NCI-H1105 (cell line): ENCODE data around the gene RTCB.

Experiments
- DNase-seq: peaks from one replicate; lab custom pipeline; 2025; lab: John Stamatoyannopoulos, UW

The RTCB gene

DNA sequence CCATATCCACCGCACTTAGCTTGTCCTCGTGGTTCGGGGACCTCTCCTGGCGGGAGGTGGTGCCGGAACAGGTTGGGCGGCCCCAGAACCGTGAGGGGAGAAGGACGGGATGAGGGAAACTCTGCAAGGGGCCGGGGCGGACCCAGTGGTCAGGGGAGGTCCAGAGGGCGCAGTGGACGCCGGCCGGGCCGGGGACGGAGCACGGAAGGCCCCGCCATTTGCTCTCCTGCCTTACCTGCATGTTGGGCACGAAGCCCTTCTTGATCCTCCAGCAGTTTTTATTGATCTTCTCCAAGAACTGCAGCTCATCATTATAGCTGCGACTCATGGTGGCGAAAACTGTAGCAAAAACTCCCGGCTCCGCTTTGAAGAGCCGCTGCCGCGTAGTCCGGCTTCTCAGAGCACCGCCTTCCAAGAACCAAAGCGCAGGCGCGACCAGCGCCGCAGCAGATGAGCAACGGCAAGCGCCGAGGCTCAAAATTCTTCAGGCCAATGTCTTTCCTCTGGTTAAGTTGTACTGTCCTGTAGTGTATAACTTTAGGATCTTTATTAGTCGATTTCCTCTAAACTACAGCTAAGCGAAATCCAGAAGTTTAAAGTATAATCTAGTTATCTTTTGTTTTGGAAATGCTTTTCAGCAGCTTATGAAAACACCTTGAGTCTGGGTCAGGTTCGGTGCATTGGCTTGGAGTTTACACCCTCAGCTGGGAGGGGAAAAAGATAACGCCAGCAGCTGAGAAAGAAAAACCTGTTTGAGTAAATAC, at the start of gene RTCB:
Gene RTCB (minus strand): TSS at position 419 of the 764 bp plus-strand sequence. CDS start 91 bp downstream, at position 328.
- peak; percentile 79 for DNase-seq

DNA sequence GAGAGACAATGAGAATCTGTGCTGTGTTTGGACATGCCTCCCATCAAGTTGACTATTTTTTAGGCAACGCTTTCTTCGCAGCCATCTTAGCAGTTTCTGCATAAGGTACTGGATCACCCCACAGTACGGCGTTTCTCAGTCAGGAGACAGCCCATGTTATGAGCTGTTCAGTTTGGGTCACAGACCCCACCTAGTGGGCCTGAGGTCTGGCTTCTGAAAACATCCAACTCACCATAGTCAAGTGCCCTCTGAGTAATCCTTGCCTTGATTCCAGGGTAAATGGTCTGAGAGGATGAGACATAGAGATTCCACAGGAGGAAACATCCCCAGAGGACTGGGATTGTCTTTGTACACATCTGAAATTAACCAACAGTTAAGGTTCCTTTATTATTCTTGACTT, 45.0 kb upstream of the RTCB start:
- DNase-seq, result no peak

DNA sequence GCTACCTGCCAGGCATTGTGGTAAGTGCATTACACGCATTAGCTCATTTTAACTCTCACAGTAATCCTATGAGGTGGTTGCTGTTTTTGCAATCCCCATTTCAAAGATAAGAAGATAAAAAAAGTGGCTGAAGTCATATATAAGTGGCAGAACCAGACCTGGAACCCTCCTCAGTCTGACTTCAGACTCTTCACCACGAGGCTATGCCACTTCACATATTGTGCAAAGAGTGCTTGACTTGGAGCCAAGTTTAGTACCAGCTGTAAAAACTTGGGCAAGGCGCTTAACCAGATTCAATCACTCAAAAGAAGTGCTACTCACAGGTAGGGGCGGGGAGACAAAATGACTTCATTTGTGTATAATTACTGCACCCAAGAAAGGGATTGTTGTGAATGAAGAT, 36.9 kb upstream of the RTCB start:
- peak; percentile 17 for DNase-seq

DNA sequence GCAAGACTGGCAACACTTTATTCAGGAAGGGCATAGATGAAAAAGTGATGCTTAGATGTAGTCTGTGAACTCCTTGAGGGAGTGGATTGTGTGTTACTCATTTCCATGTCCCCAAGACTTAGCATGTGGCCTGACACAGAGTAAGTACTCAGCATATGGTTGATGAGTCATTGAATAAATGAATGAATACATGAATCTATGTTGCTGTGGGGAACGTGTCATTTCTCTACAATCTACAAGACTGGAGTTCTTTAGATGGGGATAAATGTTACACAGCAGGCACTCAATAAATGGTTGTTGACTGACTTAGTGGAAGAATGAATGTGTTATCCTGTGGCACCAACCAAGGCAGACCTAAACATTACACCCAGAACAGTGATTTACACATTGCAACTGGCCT, 34.3 kb upstream of the RTCB start:
- no peak for DNase-seq

DNA sequence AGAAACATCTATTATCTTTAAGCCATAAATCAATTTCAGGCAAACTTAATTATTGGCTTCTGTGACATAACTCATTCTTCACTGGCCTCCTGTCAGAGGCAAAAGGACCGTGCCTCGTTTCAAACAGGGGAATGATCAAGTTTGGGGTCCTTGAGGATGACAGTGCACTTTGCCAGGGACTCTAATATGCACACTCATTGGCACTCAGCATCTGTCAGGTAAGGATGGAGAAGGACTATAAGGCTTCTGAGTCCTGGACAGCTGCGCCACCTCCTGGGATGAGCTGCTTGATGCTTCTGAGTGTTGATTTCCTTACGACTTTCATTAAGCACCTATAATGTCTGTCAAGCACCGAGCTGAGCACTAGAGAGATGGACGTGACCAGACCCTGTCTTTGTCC, 32.0 kb upstream of the RTCB start:
- no peak for DNase-seq

DNA sequence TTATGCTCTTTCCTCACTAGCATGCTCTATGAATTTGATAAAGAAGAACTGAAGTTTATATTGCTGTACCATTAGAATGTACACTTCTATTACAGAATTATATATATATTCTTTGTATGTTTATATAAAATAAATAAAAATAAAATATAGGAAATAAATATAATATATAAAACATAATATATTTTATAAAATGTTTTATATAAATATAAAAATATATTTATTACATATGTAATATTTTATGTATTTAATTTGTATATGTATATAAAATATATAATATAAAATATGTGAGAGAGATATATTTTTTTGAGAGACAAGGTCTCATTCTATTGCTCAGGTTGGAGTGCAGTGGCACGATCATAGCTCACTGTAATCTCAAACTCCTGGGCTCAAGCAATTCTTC, 18.3 kb upstream of the RTCB start:
- no peak for DNase-seq

DNA sequence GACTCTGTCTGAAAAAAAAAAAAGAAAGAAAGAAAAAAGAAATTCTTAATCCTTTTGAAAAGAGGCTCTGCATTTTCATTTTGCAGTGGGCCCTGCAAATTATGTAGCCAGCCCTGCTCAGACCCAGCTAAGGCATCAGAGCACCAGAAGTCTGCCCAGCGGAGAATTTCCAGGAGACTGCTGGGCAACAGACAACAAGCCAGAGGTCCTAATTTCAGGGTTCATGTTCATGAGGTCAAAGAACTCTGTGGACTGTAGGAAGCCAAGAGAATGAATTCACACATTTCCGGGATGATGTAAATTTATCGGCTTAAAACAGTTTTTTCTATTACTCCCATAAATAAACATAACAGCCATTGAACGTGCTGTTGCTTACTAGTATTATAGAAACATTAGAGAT, 14.8 kb upstream of the RTCB start:
- no peak for DNase-seq

DNA sequence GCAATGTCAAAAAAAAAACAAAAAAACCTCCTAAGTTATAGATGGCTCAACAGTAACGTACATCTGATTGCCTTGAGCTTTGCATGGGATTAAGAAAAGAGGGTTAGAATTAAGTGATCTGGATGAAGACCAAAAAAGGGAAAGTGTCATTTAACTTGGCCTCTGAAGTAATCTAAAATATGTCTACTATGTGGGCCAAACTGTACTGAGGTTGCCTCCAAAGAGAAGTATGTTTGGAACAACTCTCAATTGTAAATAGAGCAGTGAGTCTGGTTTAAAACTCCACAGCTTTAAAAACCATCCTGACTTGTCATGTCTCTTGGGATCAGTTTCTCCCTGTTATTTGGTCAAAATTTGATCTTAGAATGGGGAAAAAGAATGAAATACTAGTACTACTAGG, 11.6 kb upstream of the RTCB start:
- no peak for DNase-seq

DNA sequence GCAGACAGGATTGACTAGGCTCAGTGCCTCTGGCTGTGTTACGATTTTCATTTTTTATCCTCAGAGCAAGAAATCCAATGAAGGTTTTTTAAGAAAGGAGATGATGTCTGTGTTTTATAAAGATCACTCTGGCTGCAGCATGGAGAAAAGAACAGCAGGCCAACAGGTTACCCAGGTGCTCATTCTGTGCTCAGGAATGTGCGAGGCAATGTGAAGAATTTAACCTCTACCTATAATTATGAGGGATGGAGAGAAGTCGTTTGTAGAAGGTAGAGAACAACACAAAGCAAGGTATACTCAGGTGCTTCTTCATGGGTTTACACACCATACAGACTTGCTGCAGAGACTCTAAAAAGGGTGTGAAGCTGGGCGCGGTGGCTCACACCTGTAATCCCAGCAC, 10.0 kb upstream of the RTCB start:
- DNase-seq, result no peak

DNA sequence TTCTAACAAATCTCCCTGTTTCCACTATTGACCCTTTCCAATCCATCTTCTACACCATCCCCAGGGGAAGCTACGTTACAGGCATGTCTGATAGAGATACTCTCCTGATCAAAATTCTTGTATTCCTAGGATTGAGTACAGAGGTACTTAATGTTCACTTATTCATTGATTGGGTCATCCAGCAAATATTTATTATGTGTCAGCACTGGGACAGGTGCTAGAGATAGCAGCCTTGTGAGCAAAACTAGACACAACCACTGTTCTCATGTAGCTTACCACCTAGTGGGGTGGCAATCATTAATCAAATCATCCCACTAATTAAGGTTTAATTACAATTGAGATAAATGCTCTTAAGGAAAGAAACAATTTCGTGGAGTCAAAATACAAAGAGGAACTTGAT, 9.4 kb upstream of the RTCB start:
- DNase-seq, result no peak

DNA sequence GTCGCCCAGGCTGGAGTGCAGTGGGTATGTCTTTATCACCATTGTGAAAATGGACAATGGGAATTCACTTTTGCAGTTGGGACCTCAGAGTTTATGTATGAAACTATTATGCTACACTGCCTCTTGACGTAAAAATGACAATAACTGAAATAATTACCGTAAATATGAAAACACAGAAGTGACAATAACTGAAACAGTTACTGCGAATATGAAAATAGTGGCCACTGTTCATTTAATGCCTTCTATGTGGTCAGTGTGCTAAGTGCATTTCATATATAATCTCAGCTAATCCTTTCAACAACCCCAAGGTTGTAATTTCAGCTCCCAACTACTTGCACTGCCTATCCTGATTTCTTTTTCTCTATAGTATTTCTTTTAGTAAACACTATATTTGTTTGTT, 5.9 kb upstream of the RTCB start:
- no peak for DNase-seq

DNA sequence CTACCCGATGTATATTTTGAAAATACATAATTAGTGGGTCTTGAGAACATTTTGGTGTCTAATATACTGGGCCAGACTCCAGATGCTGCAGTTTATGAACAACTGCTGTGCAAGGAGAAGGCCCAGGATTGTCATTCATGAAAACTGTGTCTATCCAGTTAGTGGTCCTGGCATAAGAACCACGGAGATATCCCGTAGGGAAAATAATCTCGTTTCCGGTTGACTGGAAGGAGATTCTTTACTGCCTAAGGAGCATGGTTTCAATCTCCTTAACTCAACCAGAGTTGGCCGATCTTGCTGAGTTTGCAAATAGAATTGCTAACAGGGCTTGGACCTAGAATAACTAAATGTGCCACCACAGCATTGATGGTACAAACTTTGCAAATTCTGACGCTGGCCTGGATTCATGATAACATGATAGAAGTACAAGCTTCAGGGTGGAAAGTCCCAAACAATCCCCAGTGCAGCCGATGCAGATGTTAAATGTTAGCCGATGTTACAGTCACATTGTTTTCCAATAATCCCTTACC, 4.6 kb upstream of the RTCB start:
- no peak for DNase-seq

DNA sequence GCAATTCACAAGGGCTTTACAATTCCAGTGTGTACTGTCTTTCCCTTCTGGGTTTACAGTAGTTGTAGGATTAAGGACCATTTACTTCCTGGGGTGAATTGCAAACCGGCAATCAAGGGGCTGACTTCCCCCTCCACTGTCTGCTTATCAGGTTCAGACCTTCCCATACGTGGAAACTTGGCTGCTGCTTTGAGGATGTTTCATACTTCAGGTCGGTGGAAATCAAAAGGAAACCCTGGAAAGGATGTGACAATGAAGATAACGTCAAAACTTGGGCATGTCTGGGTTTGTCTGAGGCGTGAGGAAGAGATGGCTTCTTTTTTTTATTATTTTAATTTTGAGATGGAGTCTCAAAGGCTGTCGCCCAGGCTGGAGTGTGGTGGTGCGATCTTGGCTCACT, 2.1 kb upstream of the RTCB start:
- no peak for DNase-seq

DNA sequence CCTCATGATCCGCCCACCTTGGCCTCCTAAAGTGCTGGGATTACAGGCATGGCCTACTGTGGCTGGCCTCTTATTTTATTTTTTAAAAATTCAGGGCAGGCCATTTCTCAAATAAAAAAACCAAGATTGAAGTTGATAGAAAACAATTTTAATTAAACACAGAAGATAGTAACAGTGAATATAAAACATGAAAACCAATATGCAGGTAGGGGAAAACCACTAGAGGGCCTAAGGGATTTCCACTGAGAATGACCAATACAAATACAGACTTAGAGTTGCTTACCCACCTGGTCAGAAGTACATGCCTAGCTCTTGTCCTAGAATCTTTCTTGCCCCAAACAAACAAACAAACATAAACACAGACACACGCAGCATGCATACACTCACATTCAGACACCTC, 1.7 kb upstream of the RTCB start:
- DNase-seq, result no peak

DNA sequence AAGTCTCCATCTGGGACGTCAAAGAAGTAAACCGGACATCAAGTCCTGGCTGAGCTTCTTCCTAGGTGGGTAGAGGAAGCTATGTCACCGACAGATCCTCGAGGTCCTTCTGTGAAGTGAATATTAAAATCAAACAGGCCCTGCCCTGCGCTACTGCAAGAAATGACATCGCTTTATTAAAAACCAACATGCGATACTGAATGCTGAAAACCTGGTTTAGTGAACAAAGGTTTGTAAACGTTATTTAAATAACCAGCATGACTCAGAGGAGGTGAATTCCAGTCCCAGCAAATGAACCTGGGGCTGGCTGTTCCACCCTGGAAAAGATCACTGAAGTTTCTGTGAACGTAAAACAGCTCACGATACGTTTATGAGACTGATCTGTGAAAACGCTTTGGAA, 645 bp downstream of the RTCB start:
- DNase-seq, result no peak

DNA sequence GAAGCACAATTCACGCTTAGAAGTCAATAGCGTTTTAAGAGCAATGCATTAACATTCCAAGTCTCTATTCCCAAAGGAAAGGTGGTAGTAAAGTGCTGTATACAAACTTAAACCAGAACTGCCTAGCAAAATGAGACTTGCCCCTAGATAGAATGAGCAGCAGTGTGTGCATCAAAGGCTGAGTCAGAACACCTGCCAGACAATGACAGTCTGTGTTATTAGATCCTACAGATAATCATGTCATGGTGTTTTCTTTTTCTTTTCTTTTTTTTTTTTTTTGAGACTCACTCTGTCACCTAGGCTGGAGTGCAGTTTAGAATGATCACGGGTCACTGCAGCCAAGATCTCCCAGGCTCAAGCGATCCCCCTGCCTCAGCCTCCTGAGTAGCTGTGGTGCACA, 1.6 kb downstream of the RTCB start:
- DNase-seq, result no peak

DNA sequence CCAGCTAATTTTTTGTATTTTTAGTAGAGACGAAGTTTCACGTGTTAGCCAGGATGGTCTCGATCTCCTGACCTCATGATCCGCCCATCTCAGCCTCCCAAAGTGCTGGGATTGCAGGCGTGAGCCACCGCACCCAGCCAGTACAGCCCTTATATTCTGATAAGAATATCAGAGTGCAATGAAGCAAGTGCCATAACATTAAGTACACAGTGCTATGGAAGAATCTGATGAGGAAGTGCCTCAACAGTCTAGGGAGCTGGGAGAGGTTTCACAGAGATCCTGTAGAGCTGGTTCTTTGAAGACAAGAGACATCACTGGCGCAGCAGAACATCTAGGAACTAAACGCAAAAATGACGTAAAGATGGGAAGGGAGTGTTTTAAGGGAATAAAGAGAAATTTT, 2.1 kb downstream of the RTCB start:
- DNase-seq, result no peak

DNA sequence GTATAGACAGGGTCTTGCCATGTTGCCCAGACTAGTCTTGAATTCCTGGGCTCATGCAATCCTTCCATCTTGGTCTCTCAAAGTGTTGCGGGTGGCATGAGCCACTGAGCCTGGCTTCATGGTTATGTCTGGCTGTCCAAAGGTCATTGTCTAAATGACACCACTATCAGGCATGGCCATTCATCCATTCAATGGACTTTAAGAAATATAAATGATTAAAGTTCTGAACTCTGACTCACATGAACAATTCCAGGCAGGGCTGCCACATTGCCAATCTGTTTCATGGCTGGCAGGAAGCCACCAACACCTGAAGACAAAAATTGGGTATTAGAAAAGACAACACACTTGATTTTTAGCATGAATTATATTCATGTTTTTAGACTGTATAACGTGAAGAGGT, 4.1 kb downstream of the RTCB start:
- DNase-seq, result no peak

DNA sequence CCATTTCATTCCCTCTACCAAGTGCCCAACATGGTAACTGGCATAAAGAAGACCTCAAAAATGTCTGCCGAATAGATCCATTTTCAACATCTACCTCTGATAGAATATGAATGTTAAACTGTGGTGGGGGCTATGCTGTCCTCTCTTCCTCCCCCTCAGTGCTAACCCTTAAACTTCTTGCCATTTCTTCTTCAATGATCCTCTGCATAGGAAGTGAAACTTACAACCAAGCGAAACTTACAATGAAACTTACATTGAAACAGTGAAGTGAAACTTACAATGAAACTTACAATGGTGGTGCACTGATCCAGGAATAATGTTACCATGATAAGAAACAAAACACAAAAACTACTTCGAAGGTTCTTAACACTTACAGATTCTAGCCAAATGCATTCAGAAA, 4.7 kb downstream of the RTCB start:
- no peak for DNase-seq

DNA sequence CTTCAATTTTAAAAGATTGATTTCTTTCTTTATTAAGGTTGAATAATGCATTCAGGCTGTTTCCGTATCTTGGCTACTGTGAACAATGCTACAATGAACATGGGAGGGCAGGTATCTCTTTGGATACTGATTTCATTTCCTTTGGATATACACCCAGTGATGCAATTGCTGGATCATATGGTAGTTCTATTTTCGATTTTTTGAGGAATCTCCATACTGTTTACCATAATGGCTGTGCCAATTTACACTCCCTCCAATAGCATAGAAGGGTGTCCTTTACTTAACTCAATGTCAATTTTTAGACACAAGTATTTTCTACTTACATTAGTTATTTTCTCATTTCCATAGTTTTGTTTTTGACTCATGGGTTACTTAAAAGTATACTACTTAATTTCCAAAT, 8.0 kb downstream of the RTCB start:
- DNase-seq, result no peak

DNA sequence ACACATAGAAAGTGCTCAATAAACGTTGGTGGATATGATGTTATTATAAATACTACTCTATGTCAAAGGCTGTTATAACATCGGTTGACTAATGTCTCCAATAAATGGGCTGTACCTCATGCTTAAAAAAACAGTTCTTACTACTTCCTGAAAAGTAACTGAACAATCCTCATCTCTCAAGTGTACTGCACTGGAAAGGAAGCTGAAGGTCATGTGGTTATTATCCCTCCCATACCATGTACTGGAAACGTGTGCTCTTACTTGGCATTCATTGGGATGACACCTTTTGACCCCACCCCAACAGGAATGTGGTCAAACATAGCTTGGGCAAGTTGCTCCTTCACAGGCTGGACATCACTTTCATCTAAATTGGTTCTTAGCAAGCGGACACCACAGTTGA, 10.6 kb downstream of the RTCB start:
- DNase-seq, result no peak

DNA sequence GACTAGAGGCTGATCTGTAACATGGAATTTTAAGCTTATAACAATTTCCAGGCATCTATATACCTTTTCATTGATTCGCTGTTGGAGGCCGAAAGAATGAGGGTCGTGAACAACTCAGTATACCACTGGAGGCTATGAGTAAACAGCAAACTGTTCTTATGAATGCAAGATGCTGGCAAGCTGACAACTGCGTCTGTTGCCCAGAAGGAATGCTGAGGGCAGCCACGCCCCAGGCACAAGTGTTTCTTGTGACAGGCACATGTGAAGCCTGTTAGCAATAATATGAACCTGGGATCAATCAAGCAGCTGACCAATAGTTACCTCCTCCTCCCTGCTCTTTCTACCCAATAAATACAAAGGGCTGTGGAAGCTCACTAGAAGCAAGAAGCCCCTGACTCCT, 15.3 kb downstream of the RTCB start:
- DNase-seq, result no peak

DNA sequence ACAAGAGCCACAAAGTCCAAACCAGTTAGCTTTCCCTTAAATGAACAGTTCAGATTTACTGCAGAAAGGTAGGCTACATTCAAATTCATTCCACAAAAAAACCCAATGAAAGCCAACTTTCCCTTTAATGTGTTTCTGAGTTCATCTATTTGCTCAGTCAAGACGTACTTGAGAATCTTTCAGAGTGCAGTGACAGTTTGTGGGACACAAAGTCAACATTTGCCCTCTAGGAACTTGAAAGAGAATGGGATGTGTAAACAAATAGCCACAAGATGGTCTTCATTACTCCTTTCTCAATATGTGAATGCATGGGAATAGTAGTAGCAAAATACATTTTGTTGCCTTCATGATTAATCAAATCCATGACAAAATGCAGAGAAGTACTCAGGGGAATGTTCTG, 15.8 kb downstream of the RTCB start:
- DNase-seq, result no peak

DNA sequence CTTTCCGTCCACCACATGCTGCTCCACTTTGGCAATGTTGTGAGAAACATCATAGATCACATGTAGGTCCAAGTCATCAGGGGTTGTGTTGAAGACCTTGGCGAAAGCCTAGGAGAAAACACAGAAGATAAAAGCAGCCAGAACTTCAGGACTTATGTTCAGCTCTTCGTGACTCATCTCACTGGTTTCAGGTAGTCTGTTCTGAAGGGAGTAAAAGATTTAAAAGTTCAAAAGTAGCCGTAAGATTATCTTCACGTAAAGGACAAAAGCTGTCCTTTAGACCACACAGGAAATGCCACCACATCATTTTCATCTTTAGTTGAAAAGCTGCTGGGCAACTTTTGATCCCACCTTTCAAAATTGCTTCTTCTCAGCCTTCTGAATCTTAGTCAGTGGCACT, 16.9 kb downstream of the RTCB start:
- DNase-seq, result no peak
